ENCODE results near the gene MTRF1.

- TF ChIP-seq CTCF (IDR thresholded peaks at IDR 0.05 in 4 of 5, conservative IDR thresholded peaks at IDR 0.05 in 1 of 5) (no peak), POLR2A (IDR thresholded peaks at IDR 0.05) (no peak)
These were observed 39.0 kb downstream of the MTRF1 start for GRCh38 chr13:41224113-41225110.
